ENCODE results near the gene KLHL29.

KLHL29 gene

DNA sequence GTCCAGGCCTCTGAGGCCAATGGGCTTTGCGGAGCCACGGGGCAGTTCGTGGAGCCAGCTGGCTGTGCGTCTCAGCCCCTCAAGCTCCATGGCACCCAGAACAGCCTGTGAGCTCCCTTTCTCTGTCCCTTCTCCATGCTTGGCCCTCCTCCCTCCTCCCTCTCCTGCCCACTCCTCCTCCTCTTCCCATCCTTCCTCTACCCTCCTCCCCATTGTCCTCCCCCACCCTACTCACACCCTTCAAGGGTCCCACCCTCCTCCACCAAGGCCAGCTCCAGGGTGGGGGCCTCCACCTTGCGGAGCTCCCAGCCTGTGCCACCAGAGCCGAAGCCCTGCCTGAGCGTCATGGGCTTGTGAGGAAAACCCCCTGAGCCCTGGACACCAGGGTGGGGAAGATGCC lies 273.0 kb downstream of the KLHL29 start:
- Mint-ChIP-seq H3K4me1 (peaks cover 4 to 7% of the 10 kb centered on the region in 2 donors), H3K4me3 (no peak overlapping the region), H3K36me3 (no peaks in the 10 kb centered on the region), H3K27ac (no peak overlapping the region), H3K27me3 (peaks cover 20 to 29% of the 10 kb centered on the region in 2 donors), H3K9me3 (no peaks in the 10 kb centered on the region)
- ATAC-seq (replicated peaks), result no peak
- no peak for DNase-seq

DNA sequence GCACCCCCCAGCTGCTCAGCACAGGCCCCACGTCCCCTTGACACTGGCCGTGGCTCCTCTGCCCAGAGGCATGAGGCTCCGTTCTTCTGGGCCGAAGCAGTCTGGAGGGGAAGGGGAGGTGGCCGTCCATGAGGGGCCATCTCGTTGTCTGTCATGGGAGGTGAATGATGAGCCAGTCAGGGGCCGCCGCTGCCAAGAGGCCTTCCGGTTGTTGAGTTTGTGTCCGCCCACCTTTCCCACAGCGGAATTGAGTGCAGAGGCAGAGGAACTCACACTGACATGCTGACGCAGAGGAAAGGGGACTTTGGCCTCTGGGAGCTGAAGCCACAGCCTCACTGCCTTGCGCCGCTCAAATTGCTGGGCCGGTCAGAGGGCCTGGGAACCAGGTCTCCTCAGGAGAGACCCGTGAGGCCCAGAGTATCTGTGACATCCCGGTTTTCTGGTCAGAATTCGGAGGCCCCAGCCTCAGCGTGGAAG lies 273.5 kb downstream of the KLHL29 start:
- peaks cover 4 to 7% of the 10 kb centered on the region in 2 donors for H3K4me1 Mint-ChIP-seq
- peak overlapping the region; percentile 65 for H3K27ac Mint-ChIP-seq
- no peaks in the 10 kb centered on the region for H3K36me3 Mint-ChIP-seq
- H3K4me3 Mint-ChIP-seq, result peak overlapping the region in 1 of 2 donors; percentile 9
- DNase-seq (peak; percentile 29), ATAC-seq (replicated peaks) (peak; percentile 75 to 86)
- H3K27me3 Mint-ChIP-seq, result peaks cover 18 to 32% of the 10 kb centered on the region in 2 donors
- no peaks in the 10 kb centered on the region for H3K9me3 Mint-ChIP-seq

DNA sequence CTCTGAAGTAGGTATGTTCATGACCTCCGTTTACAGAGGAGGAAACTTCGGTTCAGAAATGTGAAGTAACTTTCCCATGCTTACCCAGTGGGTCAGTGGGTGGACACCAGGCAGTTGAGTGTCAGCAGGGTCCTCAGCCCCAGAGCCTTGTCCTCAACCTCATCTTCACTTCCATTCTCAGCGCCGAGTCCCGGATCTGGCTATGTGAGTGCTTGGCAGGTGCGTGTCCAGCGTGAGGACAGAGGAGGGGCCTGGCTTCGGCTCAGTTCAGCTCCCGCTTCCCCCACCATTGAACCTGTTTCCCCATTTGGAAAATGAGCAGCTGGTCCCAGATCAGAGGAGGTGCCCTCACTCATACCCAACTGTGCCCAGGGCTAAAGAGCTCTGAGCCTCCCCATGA lies 274.3 kb downstream of the KLHL29 start:
- no peak for ATAC-seq (replicated peaks)
- H3K9me3 Mint-ChIP-seq, result no peaks in the 10 kb centered on the region
- no peaks in the 10 kb centered on the region for H3K36me3 Mint-ChIP-seq

DNA sequence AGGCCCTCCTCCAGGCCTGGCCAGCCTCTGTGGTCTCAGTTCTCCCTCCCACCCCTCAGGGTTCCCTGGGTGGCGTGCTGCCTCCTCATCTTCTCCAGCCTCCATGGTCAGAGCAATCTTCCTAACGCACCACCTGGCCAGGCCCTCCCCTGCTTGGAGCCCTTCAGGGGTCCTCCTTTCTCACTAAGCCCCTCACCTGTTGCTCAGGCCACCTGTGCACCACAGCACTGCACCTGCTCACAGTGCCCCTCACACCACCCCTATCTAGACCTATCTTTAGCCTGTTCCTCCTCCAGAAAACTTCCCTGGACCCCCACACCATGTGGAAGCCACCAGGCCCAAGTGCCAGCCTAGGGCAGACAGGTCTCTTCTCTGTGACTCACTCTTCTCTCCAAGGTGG lies 274.8 kb downstream of the KLHL29 start:
- H3K36me3 Mint-ChIP-seq, result no peaks in the 10 kb centered on the region
- DNase-seq (no peak), ATAC-seq (replicated peaks) (no peak)
- peaks cover 4 to 7% of the 10 kb centered on the region in 2 donors for H3K4me1 Mint-ChIP-seq
- peaks cover 22 to 43% of the 10 kb centered on the region in 2 donors for H3K27me3 Mint-ChIP-seq
- no peak overlapping the region for H3K4me3 Mint-ChIP-seq
- H3K27ac Mint-ChIP-seq, result no peak overlapping the region
- no peaks in the 10 kb centered on the region for H3K9me3 Mint-ChIP-seq

More for the DNA sequence above, 274.3 kb downstream of the KLHL29 start:
- Mint-ChIP-seq H3K4me3 (no peak overlapping the region), H3K27ac (no peak overlapping the region), H3K4me1 (peaks cover 4 to 7% of the 10 kb centered on the region in 2 donors), H3K27me3 (peaks cover 20 to 40% of the 10 kb centered on the region in 2 donors)
- DNase-seq, result no peak

DNA sequence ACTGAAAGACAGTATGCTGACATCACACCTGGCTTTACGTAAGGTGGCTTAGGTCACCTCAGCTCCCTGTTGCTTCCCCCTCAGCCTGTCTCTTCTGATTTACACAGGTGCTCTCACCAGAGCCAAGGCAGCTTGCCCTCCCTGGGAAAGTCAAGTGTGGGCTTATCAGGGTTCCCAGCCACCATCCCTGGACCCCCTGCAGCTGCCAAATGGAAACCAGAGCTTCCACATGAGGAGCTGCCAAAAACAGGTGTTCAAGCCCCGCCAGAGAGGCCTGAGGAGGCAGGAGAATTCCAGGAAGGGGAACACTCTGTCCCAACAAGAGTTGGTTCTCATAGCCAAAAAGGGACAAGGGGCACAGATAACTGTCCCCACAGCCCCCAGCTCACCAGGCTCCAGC lies 275.3 kb downstream of the KLHL29 start:
- Mint-ChIP-seq H3K27ac (no peak overlapping the region), H3K36me3 (no peaks in the 10 kb centered on the region), H3K4me3 (no peak overlapping the region), H3K9me3 (no peaks in the 10 kb centered on the region), H3K4me1 (peaks cover 4 to 7% of the 10 kb centered on the region in 2 donors), H3K27me3 (peaks cover 22 to 43% of the 10 kb centered on the region in 2 donors)
- ATAC-seq (replicated peaks), result no peak
- no peak for DNase-seq

DNA sequence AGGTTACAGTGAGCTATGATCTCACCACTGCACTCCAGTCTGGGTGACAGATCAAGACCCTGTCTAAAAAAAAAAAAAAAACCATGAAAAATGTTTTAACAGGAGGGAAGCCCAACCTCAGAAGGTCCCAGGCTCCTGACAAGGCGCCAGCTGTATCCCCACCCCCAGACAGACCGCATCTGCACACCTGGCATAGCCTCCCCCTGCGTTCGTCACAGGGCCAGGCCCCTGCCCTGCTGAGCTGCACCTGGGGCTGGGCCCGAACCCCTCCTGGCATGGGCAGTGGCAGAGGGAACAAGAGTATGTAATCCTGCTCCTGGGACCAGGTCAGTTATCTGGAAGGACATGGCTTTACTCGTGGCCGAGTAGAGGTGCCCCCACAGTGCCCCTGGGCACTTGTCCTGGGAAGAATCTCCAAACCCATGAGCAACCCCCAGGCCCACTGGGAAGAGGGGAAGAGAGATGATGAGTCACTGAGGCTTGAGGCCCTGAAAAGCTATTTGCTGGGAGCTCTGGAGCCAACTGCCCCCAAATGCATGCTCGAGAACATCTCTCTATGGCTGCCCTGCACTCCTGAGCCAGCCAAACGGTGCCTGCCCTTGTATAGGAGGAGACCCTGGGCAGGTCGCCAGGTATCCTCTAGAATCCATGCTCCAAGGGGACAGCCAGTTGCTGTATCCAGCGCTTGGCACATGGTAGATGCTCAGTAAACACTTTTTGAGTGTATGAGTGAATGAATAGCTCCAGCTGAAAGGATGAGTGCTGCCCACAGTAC lies 276.5 kb downstream of the KLHL29 start:
- Mint-ChIP-seq H3K9me3 (no peaks in the 10 kb centered on the region), H3K27me3 (peaks cover 20 to 46% of the 10 kb centered on the region in 2 donors), H3K4me3 (no peak overlapping the region), H3K36me3 (no peaks in the 10 kb centered on the region), H3K27ac (no peak overlapping the region), H3K4me1 (peaks cover 4 to 7% of the 10 kb centered on the region in 2 donors)
- no peak for DNase-seq
- no peak for ATAC-seq (replicated peaks)

DNA sequence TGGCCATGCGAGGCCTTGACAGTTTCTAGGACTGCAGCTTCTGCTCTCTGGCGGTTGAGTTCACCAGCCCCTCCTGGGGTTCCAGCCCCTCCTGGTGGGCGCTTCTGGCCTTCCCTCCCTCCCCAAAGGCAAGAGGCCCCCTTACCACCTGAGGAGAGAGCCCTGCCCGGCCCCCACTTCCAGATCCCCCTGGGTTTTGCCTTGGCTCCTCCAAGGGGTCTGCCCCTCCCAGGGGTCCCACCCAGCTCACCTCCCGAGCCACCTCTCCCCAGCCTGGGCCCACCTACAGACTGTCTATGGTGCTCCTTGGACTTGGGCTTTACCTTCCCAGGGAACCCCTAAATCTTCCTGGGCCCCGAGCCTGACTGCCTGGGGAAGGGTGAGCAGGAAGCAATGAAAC lies 277.5 kb downstream of the KLHL29 start:
- Mint-ChIP-seq H3K27ac (no peak overlapping the region), H3K4me1 (peaks cover 4 to 7% of the 10 kb centered on the region in 2 donors), H3K4me3 (no peak overlapping the region), H3K27me3 (peaks cover 15 to 38% of the 10 kb centered on the region in 2 donors), H3K9me3 (no peaks in the 10 kb centered on the region), H3K36me3 (no peaks in the 10 kb centered on the region)
- ATAC-seq (replicated peaks), result no peak
- DNase-seq, result no peak

DNA sequence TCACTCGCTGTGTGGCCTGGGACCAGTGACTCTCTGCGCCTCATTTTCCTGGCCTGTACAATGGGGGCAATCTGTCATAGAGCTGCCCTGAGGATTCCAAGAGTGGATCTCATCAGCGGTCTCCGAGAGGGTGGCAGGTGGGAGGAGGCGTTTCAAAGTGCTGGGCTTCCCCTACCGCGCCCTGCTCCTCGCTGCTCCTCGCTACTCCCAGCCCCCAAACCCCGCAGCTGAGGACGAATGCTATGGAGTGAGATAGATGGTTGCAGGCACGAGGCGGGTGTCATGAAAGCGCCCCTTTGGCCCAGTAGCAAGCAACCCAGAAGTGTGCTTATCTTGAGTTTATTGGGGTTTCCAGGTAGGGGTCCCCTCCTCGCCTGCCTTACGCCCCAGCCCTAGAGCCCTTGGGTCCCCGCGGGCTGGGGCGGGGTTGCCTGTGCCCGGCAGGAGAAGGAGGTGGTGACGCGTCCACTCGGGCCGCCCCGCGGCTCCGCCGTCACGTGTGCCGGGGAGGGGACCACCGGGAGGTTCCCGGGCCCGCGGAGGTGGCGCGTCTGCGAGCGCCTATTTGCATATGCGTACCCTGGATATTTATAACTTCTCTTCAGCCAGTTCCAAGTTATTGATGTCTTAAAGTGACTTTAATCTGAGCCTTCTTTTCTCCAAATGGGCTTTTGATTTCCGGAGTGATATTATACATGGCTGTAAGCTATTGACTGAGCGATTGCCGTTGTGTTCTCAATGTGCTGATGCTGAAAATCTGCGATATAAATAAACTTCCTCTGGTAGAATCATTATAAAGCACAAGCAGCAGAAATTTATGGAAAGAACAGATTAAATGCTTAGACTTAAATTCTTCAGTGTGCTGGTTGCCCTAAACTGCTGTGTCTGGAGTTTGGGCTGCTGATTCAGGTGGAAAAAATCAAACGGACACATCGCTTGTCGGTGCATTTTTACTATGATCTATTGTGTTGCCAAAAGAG lies 278.3 kb downstream of the KLHL29 start:
- Mint-ChIP-seq H3K4me1 (peaks cover 4 to 7% of the 10 kb centered on the region in 2 donors), H3K27ac (no peak overlapping the region), H3K4me3 (no peak overlapping the region), H3K36me3 (no peaks in the 10 kb centered on the region), H3K9me3 (no peaks in the 10 kb centered on the region), H3K27me3 (peaks cover 15 to 38% of the 10 kb centered on the region in 2 donors)
- no peak for ATAC-seq (replicated peaks)
- DNase-seq, result no peak

DNA sequence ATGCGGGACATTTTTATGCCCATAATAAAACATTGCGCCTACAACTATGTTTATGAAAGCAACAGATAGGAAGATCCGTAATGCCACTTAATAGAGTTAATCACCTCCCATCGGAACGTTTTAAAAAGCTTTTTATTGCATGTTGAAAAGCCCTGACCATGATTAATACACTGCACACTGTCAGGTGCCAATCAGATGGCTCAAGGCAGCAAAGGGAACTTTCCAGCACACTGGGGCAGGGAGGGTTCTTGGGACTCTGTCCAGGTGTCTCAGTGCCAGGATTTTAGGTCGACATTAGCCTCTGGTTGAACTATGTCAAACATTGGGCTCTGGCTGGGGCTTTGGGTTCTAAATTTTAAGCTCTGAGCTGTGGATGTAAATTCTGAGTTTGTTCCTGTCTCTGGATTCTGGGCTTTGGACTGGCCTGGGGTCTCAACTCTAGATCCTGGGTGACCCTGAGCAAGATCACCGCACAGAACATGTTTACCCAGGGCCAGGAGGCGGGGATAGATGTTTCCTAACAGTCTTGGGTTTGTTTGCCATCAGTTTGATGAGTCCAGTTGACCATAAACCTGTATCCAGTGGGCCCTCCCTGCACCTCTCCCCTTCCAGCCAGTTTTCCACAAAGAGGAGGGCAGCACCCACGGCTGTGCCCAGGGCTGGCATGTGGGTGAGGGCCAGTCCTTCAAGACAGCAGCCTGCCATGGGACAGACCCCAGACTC lies 279.2 kb downstream of the KLHL29 start:
- Mint-ChIP-seq H3K9me3 (no peaks in the 10 kb centered on the region), H3K4me3 (no peak overlapping the region)
- ATAC-seq (replicated peaks), result no peak

DNA sequence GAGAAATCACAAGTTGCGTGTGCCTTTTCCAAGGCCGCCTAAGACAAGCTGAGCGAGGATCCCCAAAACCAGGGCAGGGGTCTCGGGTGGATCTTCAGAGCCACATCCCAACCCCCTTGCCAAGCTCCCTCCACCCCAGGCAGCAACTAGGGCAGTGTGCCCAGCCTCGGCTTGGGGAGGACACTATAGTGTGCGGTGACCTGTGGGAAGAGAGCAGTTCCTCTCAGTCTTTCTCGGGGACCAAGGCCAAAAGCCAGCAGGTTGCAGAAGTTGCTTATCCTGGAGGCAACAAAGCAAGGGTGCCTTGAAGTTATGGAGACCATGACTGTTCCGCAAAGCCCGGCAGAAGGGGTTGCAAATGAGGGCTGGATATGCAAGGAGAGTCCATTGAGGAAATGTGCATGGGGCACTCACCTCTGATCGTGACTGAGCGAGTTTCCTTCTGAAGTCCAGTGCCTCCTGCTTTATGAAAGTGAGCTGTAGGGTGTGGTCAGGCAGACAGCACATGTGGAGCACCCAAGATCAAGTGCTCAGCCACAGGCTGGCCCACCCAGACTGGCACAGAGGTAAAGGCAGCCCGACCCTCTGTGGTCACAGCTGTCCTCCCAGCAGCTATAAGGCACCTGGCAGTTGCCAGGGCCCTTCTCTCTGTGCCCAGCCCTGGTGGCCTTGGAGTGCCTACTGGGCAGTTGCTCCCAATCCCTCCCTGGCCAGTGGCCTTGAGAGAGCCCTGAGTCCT lies 281.4 kb downstream of the KLHL29 start:
- Mint-ChIP-seq H3K4me1 (no peaks in the 10 kb centered on the region), H3K36me3 (no peaks in the 10 kb centered on the region), H3K27ac (no peak overlapping the region), H3K27me3 (peaks cover 9 to 30% of the 10 kb centered on the region in 2 donors), H3K4me3 (no peak overlapping the region), H3K9me3 (no peaks in the 10 kb centered on the region)
- DNase-seq, result no peak
- no peak for ATAC-seq (replicated peaks)

More for the DNA sequence above, 279.2 kb downstream of the KLHL29 start:
- no peak for DNase-seq
- peaks cover 15 to 33% of the 10 kb centered on the region in 2 donors for H3K27me3 Mint-ChIP-seq
- H3K27ac Mint-ChIP-seq, result no peak overlapping the region
- H3K36me3 Mint-ChIP-seq, result no peaks in the 10 kb centered on the region
- no peaks in the 10 kb centered on the region for H3K4me1 Mint-ChIP-seq

DNA sequence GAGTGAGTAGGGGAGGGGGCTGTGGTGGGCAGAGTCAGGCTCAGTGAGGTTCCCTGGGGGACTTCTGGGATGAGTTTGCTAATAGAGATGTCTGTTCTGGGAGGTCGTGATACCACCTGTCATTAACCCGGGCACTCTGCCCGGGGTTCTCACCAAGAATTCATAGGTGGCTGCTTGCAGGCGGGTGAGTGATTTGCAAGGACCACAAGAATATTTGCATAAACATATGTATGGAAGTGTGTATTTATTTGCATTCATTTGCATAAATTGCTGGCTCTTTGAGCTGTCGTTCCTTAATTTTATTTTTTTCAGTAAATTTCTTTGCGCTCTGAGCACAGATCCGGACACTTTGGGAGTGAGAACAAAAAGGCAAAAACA lies 282.0 kb downstream of the KLHL29 start:
- H3K27ac Mint-ChIP-seq, result no peak overlapping the region
- no peak for ATAC-seq (replicated peaks)
- H3K9me3 Mint-ChIP-seq, result no peaks in the 10 kb centered on the region
- H3K36me3 Mint-ChIP-seq, result no peaks in the 10 kb centered on the region
- peaks cover 6 to 25% of the 10 kb centered on the region in 2 donors for H3K27me3 Mint-ChIP-seq
- no peak for DNase-seq
- no peak overlapping the region for H3K4me3 Mint-ChIP-seq
- H3K4me1 Mint-ChIP-seq, result no peaks in the 10 kb centered on the region

DNA sequence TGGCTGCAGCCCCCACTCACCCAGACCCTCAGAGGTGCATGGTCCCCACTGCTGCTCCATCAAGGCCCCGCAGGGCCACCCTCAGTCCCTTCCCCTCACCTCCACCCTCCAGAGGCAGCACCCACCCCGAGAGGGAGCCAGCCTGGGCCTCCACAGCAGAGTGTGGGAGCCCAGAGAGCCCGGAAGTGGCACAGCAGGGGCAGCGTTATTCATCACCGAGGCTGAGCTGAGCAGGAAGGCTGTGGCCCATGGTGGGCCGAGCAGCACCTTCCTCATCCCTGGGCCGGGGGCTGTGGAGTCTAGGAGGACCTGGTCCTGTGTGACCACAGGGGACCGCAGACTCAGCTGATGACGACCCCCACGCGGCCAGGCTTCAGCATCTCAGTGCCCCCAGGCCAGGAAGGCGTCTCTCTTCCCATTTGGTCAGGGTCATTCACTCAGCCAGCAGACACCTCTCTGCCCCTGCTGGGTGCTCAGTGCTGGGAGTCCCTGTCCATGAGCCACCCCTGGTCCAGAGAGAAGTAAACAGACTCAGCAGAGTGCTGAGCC lies 283.9 kb downstream of the KLHL29 start:
- H3K4me1 Mint-ChIP-seq, result no peaks in the 10 kb centered on the region
- H3K27me3 Mint-ChIP-seq, result peaks cover 9 to 13% of the 10 kb centered on the region in 2 donors
- no peak overlapping the region for H3K4me3 Mint-ChIP-seq
- H3K36me3 Mint-ChIP-seq, result no peaks in the 10 kb centered on the region
- DNase-seq, result no peak
- ATAC-seq (replicated peaks), result no peak
- no peak overlapping the region for H3K27ac Mint-ChIP-seq
- no peaks in the 10 kb centered on the region for H3K9me3 Mint-ChIP-seq

Data from stimulated activated naive B cell treated with anti-CD40 and anti-IgM and Interleukin-4, amounts not matched to agents 10 μg/mL and 1 μg/mL and 100 μg/mL, for 72 hours (primary cell).